Vagina (tissue), 2 donors: ENCODE measurements around the gene SERINC1.

Source experiments
- POLR2A ChIP-seq, 2 donors: fragments of 450-650 bp; IDR thresholded peaks; one replicate each; pipeline ENCODE4 v1.6.1; 2017; ENCODE audit warnings: antibody characterized with exemption in 2 of 2, mild to moderate bottlenecking in 2 of 2, moderate library complexity in 2 of 2
- POLR2AphosphoS5 ChIP-seq, 2 donors: sonication (generic); formaldehyde crosslinking; IDR thresholded peaks; one replicate each; pipeline ENCODE4 v1.9.0; 2017; ENCODE audit warnings: antibody characterized with exemption in 2 of 2, mild to moderate bottlenecking in 2 of 2, low read depth in 1 of 2; ENCODE audit not compliant: insufficient read depth in 1 of 2
- TF ChIP-seq, protein P1 (sequence below), 3 experiments: fragments of 450-650 bp in 2 of 3; fragments of 200-600 bp in 1 of 3; sonication (generic) in 1 of 3; IDR thresholded peaks; one replicate each; pipeline ENCODE4 v1.5.1; 2017 to 2019; ENCODE audit warnings: antibody characterized with exemption in 3 of 3, mild to moderate bottlenecking in 2 of 3, moderate library complexity in 2 of 3

GRCh38 chr6:122429323-122429722 lies 42.3 kb downstream of the SERINC1 start:
- TF ChIP-seq POLR2AphosphoS5 (IDR thresholded peaks at IDR 0.05; ENCODE audit: insufficient read depth in 1 of 2, low read depth in 1 of 2) (no peak), POLR2A (IDR thresholded peaks at IDR 0.05) (no peak)
- TF ChIP-seq, protein P1, sequence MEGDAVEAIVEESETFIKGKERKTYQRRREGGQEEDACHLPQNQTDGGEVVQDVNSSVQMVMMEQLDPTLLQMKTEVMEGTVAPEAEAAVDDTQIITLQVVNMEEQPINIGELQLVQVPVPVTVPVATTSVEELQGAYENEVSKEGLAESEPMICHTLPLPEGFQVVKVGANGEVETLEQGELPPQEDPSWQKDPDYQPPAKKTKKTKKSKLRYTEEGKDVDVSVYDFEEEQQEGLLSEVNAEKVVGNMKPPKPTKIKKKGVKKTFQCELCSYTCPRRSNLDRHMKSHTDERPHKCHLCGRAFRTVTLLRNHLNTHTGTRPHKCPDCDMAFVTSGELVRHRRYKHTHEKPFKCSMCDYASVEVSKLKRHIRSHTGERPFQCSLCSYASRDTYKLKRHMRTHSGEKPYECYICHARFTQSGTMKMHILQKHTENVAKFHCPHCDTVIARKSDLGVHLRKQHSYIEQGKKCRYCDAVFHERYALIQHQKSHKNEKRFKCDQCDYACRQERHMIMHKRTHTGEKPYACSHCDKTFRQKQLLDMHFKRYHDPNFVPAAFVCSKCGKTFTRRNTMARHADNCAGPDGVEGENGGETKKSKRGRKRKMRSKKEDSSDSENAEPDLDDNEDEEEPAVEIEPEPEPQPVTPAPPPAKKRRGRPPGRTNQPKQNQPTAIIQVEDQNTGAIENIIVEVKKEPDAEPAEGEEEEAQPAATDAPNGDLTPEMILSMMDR (IDR thresholded peaks at IDR 0.05), result no peak
